Measurements from ENCODE around the gene GNAT1.

GNAT1 gene

GRCh38 chr3:50163572-50164455, 27.6 kb upstream of the GNAT1 start:
- no peak for FAIRE-seq

- FAIRE-seq, result no peak
Observed at GRCh38 chr3:50164481-50164880, 26.9 kb upstream of the GNAT1 start.

GRCh38 chr3:50164984-50165909, 26.2 kb upstream of the GNAT1 start:
- no peak for FAIRE-seq

GRCh38 chr3:50165910-50166538, 25.4 kb upstream of the GNAT1 start:
- FAIRE-seq, result no peak

GRCh38 chr3:50166620-50167019, 24.8 kb upstream of the GNAT1 start:
- FAIRE-seq, result no peak

- FAIRE-seq, result no peak
Observed at GRCh38 chr3:50167069-50167840, 24.2 kb upstream of the GNAT1 start.

GRCh38 chr3:50167841-50168209, 23.6 kb upstream of the GNAT1 start:
- no peak for FAIRE-seq

- FAIRE-seq, result no peak
Observed at GRCh38 chr3:50168388-50168787, 23.0 kb upstream of the GNAT1 start.

GRCh38 chr3:50168791-50169190, 22.6 kb upstream of the GNAT1 start:
- FAIRE-seq, result no peak

GRCh38 chr3:50169232-50169832, 22.1 kb upstream of the GNAT1 start:
- FAIRE-seq, result no peak

- FAIRE-seq, result no peak
Observed at GRCh38 chr3:50169858-50170257, 21.6 kb upstream of the GNAT1 start.

GRCh38 chr3:50170689-50171088, 20.7 kb upstream of the GNAT1 start:
- no peak for FAIRE-seq

- no peak for FAIRE-seq
Observed at GRCh38 chr3:50171540-50172301, 19.7 kb upstream of the GNAT1 start.

- FAIRE-seq, result no peak
Observed at GRCh38 chr3:50172626-50173220, 18.7 kb upstream of the GNAT1 start.

- no peak for FAIRE-seq
Observed at GRCh38 chr3:50173685-50174516, 17.5 kb upstream of the GNAT1 start.

GRCh38 chr3:50174517-50174895, 16.9 kb upstream of the GNAT1 start:
- no peak for FAIRE-seq

- no peak for FAIRE-seq
Observed at GRCh38 chr3:50174947-50175524, 16.4 kb upstream of the GNAT1 start.

- FAIRE-seq, result no peak
Observed at GRCh38 chr3:50177346-50177745, 14.1 kb upstream of the GNAT1 start.

GRCh38 chr3:50179710-50180109, 11.7 kb upstream of the GNAT1 start:
- no peak for FAIRE-seq

GRCh38 chr3:50181985-50182384, 9.4 kb upstream of the GNAT1 start:
- FAIRE-seq, result no peak

Data from colon (tissue), 2 donors.